ENCODE data around the gene CHAMP1. TPM values are rescaled to one million over a fixed set of nuclear protein-coding genes. Genes with fewer than 3 reads are reported as not detected.

CHAMP1 gene, protein sequence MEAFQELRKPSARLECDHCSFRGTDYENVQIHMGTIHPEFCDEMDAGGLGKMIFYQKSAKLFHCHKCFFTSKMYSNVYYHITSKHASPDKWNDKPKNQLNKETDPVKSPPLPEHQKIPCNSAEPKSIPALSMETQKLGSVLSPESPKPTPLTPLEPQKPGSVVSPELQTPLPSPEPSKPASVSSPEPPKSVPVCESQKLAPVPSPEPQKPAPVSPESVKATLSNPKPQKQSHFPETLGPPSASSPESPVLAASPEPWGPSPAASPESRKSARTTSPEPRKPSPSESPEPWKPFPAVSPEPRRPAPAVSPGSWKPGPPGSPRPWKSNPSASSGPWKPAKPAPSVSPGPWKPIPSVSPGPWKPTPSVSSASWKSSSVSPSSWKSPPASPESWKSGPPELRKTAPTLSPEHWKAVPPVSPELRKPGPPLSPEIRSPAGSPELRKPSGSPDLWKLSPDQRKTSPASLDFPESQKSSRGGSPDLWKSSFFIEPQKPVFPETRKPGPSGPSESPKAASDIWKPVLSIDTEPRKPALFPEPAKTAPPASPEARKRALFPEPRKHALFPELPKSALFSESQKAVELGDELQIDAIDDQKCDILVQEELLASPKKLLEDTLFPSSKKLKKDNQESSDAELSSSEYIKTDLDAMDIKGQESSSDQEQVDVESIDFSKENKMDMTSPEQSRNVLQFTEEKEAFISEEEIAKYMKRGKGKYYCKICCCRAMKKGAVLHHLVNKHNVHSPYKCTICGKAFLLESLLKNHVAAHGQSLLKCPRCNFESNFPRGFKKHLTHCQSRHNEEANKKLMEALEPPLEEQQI
- total RNA-seq, result 16.0 and 25.5 TPM in 2 replicates

DNA sequence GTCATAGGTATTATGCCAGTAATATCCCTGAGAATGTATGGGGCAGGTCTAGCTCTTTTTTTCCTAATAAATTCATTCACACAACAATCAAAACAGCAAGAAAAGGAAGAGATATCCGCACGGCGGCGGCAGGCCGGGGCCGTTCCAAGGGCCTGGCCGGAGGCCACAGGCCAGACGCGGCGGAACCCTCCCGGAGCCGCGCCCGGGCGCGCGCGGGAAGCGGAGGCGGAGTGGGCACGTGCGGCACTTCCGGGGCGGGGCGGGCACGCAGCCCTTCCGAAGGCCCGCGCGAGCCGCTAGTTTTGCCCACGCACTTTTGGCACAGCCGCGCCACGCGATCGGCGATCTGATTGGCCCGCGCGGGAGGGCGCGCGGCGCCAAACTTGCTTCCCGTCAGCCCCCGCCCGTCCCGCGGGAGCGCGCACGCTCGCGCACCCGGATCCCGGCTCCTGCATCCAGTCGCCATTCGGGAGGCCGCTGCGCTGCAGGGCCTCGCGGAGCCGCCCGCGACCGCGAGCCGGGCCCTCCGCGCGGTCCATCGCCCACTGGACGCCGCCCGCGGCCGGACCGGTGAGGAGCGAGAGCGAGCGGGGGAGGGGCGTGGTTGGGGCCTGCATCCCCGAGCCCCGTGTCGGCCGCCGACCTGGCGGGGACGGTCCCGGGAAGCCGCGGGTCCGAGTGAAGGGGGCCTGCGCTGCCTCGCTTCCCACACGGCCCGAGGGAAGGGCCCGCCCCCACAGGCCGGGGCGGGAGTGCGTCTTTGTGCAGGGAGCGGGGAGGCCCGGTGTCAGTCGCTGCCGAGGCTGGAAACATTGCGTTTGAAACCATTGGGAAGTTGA is at the start of gene CHAMP1:
Gene CHAMP1, plus strand, starts transcription at position 430 of the 839 bp plus-strand sequence. CDS start 9,340 bp downstream, outside the sequence.

DNA sequence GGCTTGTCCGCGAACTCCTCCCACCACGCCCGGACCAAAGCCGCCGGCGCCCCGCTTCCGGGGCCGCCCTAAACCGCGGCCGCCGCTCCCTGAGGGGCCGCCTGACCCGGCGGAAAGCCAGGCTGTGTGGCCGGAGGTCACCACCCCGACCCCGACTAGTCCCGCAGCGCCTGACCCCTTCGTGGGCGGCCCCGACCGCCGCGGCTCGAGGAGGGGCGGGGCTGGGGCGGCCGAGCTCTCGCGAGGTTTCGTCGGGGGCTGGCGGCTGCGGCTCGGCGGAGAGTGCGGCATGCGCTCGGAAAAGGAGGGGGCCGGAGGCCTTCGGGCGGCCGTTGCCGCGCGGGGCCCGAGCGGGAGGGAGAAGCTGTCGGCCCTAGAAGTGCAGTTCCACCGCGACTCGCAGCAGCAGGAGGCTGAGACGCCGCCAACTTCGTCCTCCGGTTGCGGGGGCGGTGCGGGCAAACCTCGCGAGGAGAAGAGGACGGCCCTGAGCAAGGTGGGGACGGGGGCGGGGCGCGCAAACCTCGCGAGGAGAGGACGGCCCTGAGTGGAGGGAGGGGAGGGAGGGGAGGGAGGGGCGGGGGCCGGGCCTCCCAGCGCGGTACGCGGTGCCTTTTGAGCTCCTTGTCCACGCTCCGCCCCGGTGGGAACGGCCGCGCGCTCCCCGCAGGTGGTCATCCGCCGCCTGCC is 32.8 kb upstream of the CHAMP1 start, which contains the start of gene UPF3A:
Gene UPF3A, plus strand, starts transcription at position 251 of the 690 bp plus-strand sequence. Its CDS starts 39 bp downstream, at position 290.

Other genes starting within 250 kb of the CHAMP1 start
- 23.9 and 33.2 TPM in 2 replicates for gene RASA3, start 181.9 kb upstream of the CHAMP1 start, total RNA-seq
- not detected in 2 replicates for gene CFAP97D2, start 135.2 kb upstream of the CHAMP1 start, total RNA-seq
- gene CDC16, start 79.6 kb upstream of the CHAMP1 start, total RNA-seq, result 57.2 and 62.6 TPM in 2 replicates
- 23.5 and 41.1 TPM in 2 replicates for gene UPF3A, start 32.9 kb upstream of the CHAMP1 start, total RNA-seq

Data from uterine smooth muscle cell (primary cell).